Activated naive CD8-positive, alpha-beta T cell (primary cell): ENCODE results near the gene CNOT1.
A peak's percentile ranks its signal among the peaks of the same experiment; 100 is the strongest.
"Not testable (repeated sequence)": the region's sequence is repeated elsewhere in the genome, so short reads cannot be mapped to it uniquely, and the experiment has no call there.

Source experiments
- H3K27ac Mint-ChIP-seq: one replicate; pipeline ENCODE4 v1.8.0; 2021; ENCODE audit warnings: mixed read lengths
- H3K27me3 Mint-ChIP-seq: one replicate; pipeline ENCODE4 v1.8.0; 2021; ENCODE audit warnings: mixed read lengths
- H3K36me3 Mint-ChIP-seq: one replicate; pipeline ENCODE4 v1.8.0; 2021; ENCODE audit warnings: mixed read lengths
- H3K4me1 Mint-ChIP-seq: one replicate; pipeline ENCODE4 v1.8.0; 2021; ENCODE audit warnings: low read depth, mixed read lengths
- H3K4me3 Mint-ChIP-seq: one replicate; pipeline ENCODE4 v1.8.0; 2021; ENCODE audit warnings: mild to moderate bottlenecking, mixed read lengths
- H3K9me3 Mint-ChIP-seq: one replicate; pipeline ENCODE4 v1.8.0; 2021; ENCODE audit warnings: low read depth, mixed read lengths

The CNOT1 gene

GRCh38 chr16:58629733-58630640 is at the start of gene CNOT1:
TSS of gene CNOT1 (minus strand) at chr16:58629826. CDS start at chr16:58599337, 30,489 bp downstream.
- Mint-ChIP-seq H3K9me3 (no peaks in the 10 kb centered on the region), H3K27me3 (no peaks in the 10 kb centered on the region), H3K4me3 (peak within 1 kb of the TSS; percentile 98), H3K36me3 (no peaks in the 10 kb centered on the region), H3K27ac (peak within 1 kb of the TSS; percentile 100), H3K4me1 (peaks cover 29% of the 10 kb centered on the region)

DNA sequence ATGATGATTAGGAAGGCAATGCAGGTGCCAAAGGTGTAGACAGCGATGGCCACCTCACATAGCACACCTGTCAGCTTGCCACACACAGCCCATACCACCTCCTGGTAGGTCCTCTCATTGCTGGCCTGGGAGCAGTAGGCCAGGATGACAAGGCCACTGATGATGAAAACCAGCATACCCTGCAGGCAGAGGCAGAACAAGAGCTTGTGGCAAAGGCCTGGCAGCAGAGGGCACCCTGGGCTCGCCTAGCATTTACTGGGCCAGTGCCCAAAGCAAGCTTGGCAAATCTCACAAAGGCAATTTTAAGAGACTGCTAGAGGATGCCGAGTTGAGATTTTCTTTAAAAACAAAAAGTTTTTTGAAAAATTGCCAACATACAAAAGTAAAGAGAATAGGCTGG is 49.1 kb upstream of the CNOT1 start:
- H3K27ac Mint-ChIP-seq, result no peak overlapping the region
- H3K4me1 Mint-ChIP-seq, result peaks cover 11% of the 10 kb centered on the region
- H3K27me3 Mint-ChIP-seq, result no peaks in the 10 kb centered on the region
- peaks cover 10% of the 10 kb centered on the region for H3K36me3 Mint-ChIP-seq
- H3K4me3 Mint-ChIP-seq, result no peak overlapping the region
- H3K9me3 Mint-ChIP-seq, result no peaks in the 10 kb centered on the region

GRCh38 chr16:58678269-58678668 is 48.6 kb upstream of the CNOT1 start:
- no peak overlapping the region for H3K4me3 Mint-ChIP-seq

DNA sequence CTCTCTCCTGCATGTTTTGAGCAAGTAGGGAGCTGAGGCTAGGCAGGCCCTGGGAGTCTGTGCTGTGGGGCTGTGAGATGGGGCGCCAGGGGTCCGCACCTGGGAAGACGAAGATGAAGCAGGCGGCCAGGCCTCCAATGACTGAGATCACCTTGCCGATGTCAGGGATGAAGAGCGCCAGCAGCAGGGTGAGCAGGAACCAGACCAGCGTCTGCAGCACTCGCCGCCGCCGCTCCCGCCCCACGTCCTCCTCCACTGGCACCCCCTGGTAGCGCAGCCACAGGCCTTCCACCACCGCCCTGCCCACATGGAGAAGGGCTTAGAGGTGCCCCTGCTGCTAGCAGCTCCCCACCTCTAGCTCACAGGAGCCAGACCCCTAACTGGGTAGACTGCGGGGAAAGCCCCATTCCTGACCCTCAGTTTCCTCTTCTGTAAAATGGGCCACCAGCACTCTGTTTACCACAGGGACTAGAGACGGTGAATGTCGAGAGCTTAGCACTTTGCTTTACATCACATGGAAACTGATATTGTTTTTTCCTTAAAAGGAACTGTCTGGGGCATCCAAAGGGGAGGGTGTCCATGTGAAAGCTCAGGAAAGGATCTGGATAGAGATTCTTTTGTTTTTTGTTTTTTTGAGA is 41.4 kb upstream of the CNOT1 start:
- Mint-ChIP-seq H3K9me3 (no peaks in the 10 kb centered on the region), H3K27ac (no peak overlapping the region), H3K36me3 (peaks cover 13% of the 10 kb centered on the region), H3K4me3 (no peak overlapping the region), H3K4me1 (no peaks in the 10 kb centered on the region), H3K27me3 (no peaks in the 10 kb centered on the region)

More at GRCh38 chr16:58678269-58678668, 48.6 kb upstream of the CNOT1 start:
- H3K27me3 Mint-ChIP-seq, result no peaks in the 10 kb centered on the region
- no peaks in the 10 kb centered on the region for H3K9me3 Mint-ChIP-seq
- no peak overlapping the region for H3K27ac Mint-ChIP-seq
- H3K4me1 Mint-ChIP-seq, result peaks cover 7% of the 10 kb centered on the region
- H3K36me3 Mint-ChIP-seq, result peaks cover 10% of the 10 kb centered on the region

DNA sequence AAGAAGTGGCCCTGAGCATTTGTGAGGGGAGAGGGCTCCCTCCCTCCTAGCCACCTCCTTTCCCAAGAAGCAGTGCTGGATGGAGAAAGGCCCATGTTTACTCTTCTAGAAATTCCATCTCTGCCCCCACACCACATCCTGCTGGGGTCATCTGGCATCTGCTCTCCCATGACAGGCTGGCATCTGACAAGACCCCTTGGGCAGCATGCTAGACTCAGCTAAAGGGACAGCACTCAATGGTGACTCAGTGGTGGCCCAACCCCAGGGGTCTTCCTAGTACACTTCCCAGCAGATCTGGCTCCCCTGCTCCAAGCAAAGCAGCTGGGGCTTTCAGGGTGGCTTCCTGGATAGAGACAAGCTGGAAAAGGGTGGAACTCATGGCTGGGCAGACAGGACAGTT is 40.6 kb upstream of the CNOT1 start:
- no peaks in the 10 kb centered on the region for H3K4me1 Mint-ChIP-seq
- no peaks in the 10 kb centered on the region for H3K9me3 Mint-ChIP-seq
- no peaks in the 10 kb centered on the region for H3K27me3 Mint-ChIP-seq
- H3K27ac Mint-ChIP-seq, result no peak overlapping the region
- H3K36me3 Mint-ChIP-seq, result peaks cover 10% of the 10 kb centered on the region
- no peak overlapping the region for H3K4me3 Mint-ChIP-seq

- H3K36me3 Mint-ChIP-seq, result peaks cover 6% of the 10 kb centered on the region
- peaks cover 3% of the 10 kb centered on the region for H3K27me3 Mint-ChIP-seq
- no peak overlapping the region for H3K4me3 Mint-ChIP-seq
- H3K4me1 Mint-ChIP-seq, result no peaks in the 10 kb centered on the region
- no peaks in the 10 kb centered on the region for H3K9me3 Mint-ChIP-seq
- H3K27ac Mint-ChIP-seq, result no peak overlapping the region
These were observed 35.6 kb upstream of the CNOT1 start for GRCh38 chr16:58665200-58665599.

- H3K4me1 Mint-ChIP-seq, result no peaks in the 10 kb centered on the region
- no peak overlapping the region for H3K4me3 Mint-ChIP-seq
- H3K27me3 Mint-ChIP-seq, result peaks cover 3% of the 10 kb centered on the region
- H3K9me3 Mint-ChIP-seq, result no peaks in the 10 kb centered on the region
- H3K27ac Mint-ChIP-seq, result no peak overlapping the region
- no peaks in the 10 kb centered on the region for H3K36me3 Mint-ChIP-seq
These were observed 31.7 kb upstream of the CNOT1 start for GRCh38 chr16:58661199-58661830.

DNA sequence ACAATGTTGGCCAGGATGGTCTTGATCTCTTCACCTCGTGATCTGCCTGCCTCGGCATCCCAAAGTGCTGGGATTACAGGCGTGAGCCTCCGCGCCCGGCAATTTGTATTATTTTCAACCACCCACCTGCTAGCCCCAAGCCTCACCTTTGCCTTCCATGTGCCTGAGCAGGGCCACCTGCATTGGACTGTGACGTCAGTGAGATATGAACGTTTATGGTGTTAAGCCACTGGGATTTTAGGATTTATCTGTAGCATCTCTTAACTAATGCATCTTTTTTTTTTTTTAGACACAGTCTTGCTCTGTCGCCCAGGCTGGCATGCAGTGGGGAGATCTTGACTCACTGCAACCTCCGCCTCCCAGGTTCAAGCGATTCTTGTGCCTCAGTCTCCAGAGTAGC is 30.3 kb upstream of the CNOT1 start:
- H3K9me3 Mint-ChIP-seq, H3K4me3 Mint-ChIP-seq, H3K27ac Mint-ChIP-seq, H3K4me1 Mint-ChIP-seq, H3K27me3 Mint-ChIP-seq, H3K36me3 Mint-ChIP-seq: not testable (repeated sequence)

GRCh38 chr16:58658796-58659211 is 29.2 kb upstream of the CNOT1 start:
- H3K27ac Mint-ChIP-seq, result no peak overlapping the region
- H3K27me3 Mint-ChIP-seq, result peaks cover 3% of the 10 kb centered on the region
- no peaks in the 10 kb centered on the region for H3K36me3 Mint-ChIP-seq
- no peak overlapping the region for H3K4me3 Mint-ChIP-seq
- no peaks in the 10 kb centered on the region for H3K9me3 Mint-ChIP-seq
- no peaks in the 10 kb centered on the region for H3K4me1 Mint-ChIP-seq

DNA sequence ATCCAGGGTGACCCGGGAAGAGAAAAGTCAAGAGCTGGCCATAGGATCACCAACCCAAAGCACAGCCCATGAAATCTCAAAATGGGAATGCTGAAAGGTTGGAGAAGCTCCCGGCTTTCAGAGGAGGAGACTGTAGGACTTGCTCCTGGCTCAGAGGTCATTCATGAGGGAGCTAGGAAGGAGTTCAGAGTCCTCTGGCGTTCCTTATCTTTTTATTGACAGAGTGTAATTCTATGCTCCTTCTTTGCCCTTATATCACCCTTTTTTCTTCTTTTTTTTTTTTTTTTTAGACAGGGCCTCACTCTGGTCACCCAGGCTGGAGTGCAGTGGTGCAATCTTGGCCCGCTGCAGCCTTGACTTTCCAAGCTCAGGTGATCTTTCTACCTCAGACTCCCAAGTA is 27.3 kb upstream of the CNOT1 start:
- H3K9me3 Mint-ChIP-seq, result no peaks in the 10 kb centered on the region
- no peaks in the 10 kb centered on the region for H3K4me1 Mint-ChIP-seq
- peaks cover 3% of the 10 kb centered on the region for H3K27me3 Mint-ChIP-seq
- H3K27ac Mint-ChIP-seq, result no peak overlapping the region
- H3K36me3 Mint-ChIP-seq, result no peaks in the 10 kb centered on the region
- no peak overlapping the region for H3K4me3 Mint-ChIP-seq

DNA sequence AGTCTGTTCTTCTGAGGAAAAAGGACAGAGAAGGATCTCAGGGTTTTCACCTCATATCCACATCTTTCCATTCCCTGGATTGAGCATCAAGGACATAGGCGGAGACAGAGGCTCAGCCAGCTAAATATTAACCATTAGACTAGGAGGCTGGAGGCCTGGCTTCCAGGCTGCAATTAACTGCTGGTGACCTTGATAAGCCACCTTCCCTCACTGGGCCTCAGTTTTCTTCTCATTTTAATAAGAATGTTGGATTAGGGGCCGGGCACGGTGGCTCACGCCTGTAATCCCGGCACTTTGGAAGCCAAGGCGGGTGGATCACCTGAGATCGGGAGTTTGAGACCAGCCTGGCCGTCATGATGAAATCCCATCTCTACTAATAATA is 25.6 kb upstream of the CNOT1 start:
- Mint-ChIP-seq H3K36me3 (no peaks in the 10 kb centered on the region), H3K4me1 (no peaks in the 10 kb centered on the region), H3K9me3 (no peaks in the 10 kb centered on the region), H3K4me3 (no peak overlapping the region), H3K27me3 (no peaks in the 10 kb centered on the region), H3K27ac (no peak overlapping the region)

GRCh38 chr16:58654560-58655214 is 25.1 kb upstream of the CNOT1 start:
- Mint-ChIP-seq H3K4me1 (no peaks in the 10 kb centered on the region), H3K36me3 (no peaks in the 10 kb centered on the region)

DNA sequence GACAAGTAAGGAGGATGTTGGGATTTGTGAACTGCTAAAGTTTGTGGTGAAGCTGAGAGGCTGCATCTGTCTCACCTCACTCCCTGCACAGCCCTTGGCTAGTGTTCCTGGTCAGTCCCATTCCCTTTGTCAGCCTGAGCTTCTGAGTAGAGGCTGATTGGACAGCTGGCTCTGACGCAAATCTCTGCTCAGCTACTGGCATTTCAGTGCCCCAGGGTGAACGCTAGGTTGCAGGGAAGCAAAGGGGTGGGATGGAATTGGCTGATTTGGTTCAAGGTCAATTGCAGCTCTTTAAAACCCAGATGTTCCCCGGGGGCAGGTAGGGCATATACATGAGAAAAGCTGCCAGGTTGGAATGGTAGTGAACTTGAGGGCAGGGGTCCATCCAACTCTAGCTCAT is 23.1 kb upstream of the CNOT1 start:
- Mint-ChIP-seq H3K27ac (no peak overlapping the region), H3K36me3 (no peaks in the 10 kb centered on the region)

More at GRCh38 chr16:58654560-58655214, 25.1 kb upstream of the CNOT1 start:
- no peaks in the 10 kb centered on the region for H3K27me3 Mint-ChIP-seq
- no peak overlapping the region for H3K27ac Mint-ChIP-seq
- H3K4me3 Mint-ChIP-seq, result no peak overlapping the region
- no peaks in the 10 kb centered on the region for H3K9me3 Mint-ChIP-seq

GRCh38 chr16:58651965-58652348 is 22.3 kb upstream of the CNOT1 start:
- no peak overlapping the region for H3K4me3 Mint-ChIP-seq
- H3K9me3 Mint-ChIP-seq, result no peaks in the 10 kb centered on the region
- no peaks in the 10 kb centered on the region for H3K4me1 Mint-ChIP-seq
- H3K27me3 Mint-ChIP-seq, result no peaks in the 10 kb centered on the region
- no peaks in the 10 kb centered on the region for H3K36me3 Mint-ChIP-seq
- no peak overlapping the region for H3K27ac Mint-ChIP-seq

More for the DNA sequence above, 23.1 kb upstream of the CNOT1 start:
- H3K4me3 Mint-ChIP-seq, result no peak overlapping the region
- no peaks in the 10 kb centered on the region for H3K9me3 Mint-ChIP-seq
- H3K27me3 Mint-ChIP-seq, result no peaks in the 10 kb centered on the region
- no peaks in the 10 kb centered on the region for H3K4me1 Mint-ChIP-seq

GRCh38 chr16:58649707-58650106 is 20.1 kb upstream of the CNOT1 start:
- Mint-ChIP-seq H3K27ac (no peak overlapping the region), H3K9me3 (no peaks in the 10 kb centered on the region), H3K4me3 (no peak overlapping the region), H3K36me3 (no peaks in the 10 kb centered on the region), H3K4me1 (no peaks in the 10 kb centered on the region), H3K27me3 (no peaks in the 10 kb centered on the region)
